Activated T-helper 2 cell treated with anti-CD3 and anti-CD28 coated beads, Interferon-gamma antibody, Interleukin-2, Interleukin-4, amounts not matched to agents 10 μg/mL and 5 μg/mL and 100 μg/mL, durations not matched to agents 14 hours and 24 hours and 36 hours (primary cell): ENCODE measurements around the gene WBP1. TPM values are rescaled to one million over a fixed set of nuclear protein-coding genes. Genes with fewer than 3 reads are reported as not detected.

ENCODE experiments used
- DNase-seq: peaks from one replicate; pipeline ENCODE4 v3.0.0; 2021; ENCODE audit warnings: low spot score
- H3K27ac Mint-ChIP-seq: one replicate; pipeline ENCODE4 v1.8.0; 2021; ENCODE audit warnings: mixed read lengths
- H3K27me3 Mint-ChIP-seq: one replicate; pipeline ENCODE4 v1.8.0; 2021; ENCODE audit warnings: low read depth, mixed read lengths
- H3K36me3 Mint-ChIP-seq: one replicate; pipeline ENCODE4 v1.8.0; 2021; ENCODE audit warnings: low read depth, mixed read lengths
- H3K4me1 Mint-ChIP-seq: one replicate; pipeline ENCODE4 v1.8.0; 2021; ENCODE audit warnings: low read depth, mixed read lengths
- H3K4me3 Mint-ChIP-seq: one replicate; pipeline ENCODE4 v1.8.0; 2021; ENCODE audit warnings: low read depth, mild to moderate bottlenecking, moderate library complexity, mixed read lengths
- H3K9me3 Mint-ChIP-seq: one replicate; pipeline ENCODE4 v1.8.0; 2021; ENCODE audit warnings: mixed read lengths
- intact Hi-C: fragments of 100-400 bp; cut with micrococcal nuclease; formaldehyde crosslinking; loops from one replicate; pipeline ENCODE4 v1.15.1; 2023
- total RNA-seq: library from RNA; stranded (reverse); gene quantifications from 2 replicates; pipeline ENCODE4 v1.2.3, GENCODE V29; 2022

WBP1 gene
- total RNA-seq, 1 donor from 2014 or later = 40.7 TPM

DNA sequence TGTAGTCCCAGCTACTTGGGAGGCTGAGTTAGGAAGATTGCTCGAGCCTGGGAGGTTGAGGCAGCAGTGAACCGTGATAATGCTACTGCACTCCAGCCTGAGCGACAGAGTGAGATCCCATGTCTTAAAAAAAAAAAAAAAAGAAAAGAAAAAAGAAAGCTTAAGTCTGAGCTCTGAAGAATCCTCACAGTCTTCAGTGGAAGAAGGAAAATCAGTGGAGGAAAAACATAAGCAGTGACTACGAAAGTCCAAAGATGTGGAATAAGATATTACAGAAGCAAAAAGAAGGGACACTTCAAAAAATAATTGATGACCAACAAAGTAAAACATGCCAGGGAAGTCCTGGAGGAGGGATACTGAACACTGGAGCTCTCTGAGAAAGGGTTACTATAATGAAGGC is 52.0 kb downstream of the WBP1 start:
- H3K4me1 Mint-ChIP-seq = peaks cover 35% of the 10 kb centered on the region
- H3K36me3 Mint-ChIP-seq = peaks cover 22% of the 10 kb centered on the region
- no peak for DNase-seq
- intact Hi-C loops = no loop called here
- peaks cover 33% of the 10 kb centered on the region for H3K27me3 Mint-ChIP-seq
- no peak overlapping the region for H3K27ac Mint-ChIP-seq
- no peaks in the 10 kb centered on the region for H3K9me3 Mint-ChIP-seq
- no peak overlapping the region for H3K4me3 Mint-ChIP-seq

Other genes starting within 250 kb of the WBP1 start
- gene SLC4A5, start 115.0 kb upstream of the WBP1 start, total RNA-seq = 1.2 and 1.8 TPM in 2 replicates
- 91.1 and 104 TPM in 2 replicates for gene DCTN1, start 78.1 kb upstream of the WBP1 start, total RNA-seq
- 1.6 and 1.9 TPM in 2 replicates for gene C2orf81, start 36.8 kb upstream of the WBP1 start, total RNA-seq
- gene WDR54, start 36.7 kb upstream of the WBP1 start, total RNA-seq = 76.7 and 78.0 TPM in 2 replicates
- 2.2 and 3.9 TPM in 2 replicates for gene RTKN, start 16.5 kb upstream of the WBP1 start, total RNA-seq
- gene INO80B, start 3.4 kb upstream of the WBP1 start, total RNA-seq = 45.2 and 48.5 TPM in 2 replicates
- gene MOGS, start 6.9 kb downstream of the WBP1 start, total RNA-seq = 83.2 and 86.4 TPM in 2 replicates
- 102 and 110 TPM in 2 replicates for gene MRPL53, start 14.2 kb downstream of the WBP1 start, total RNA-seq
- 25.1 and 26.9 TPM in 2 replicates for gene CCDC142, start 24.6 kb downstream of the WBP1 start, total RNA-seq
- 35.1 and 35.9 TPM in 2 replicates for gene TTC31, start 24.6 kb downstream of the WBP1 start, total RNA-seq
- 1.6 and 2.2 TPM in 2 replicates for gene LBX2, start 41.2 kb downstream of the WBP1 start, total RNA-seq
- gene PCGF1, start 49.3 kb downstream of the WBP1 start, total RNA-seq = 36.5 and 39.7 TPM in 2 replicates
- gene TLX2, start 56.0 kb downstream of the WBP1 start, total RNA-seq = 0.82 and 0.92 TPM in 2 replicates
- gene DQX1, start 67.8 kb downstream of the WBP1 start, total RNA-seq = 0.39 and 0.94 TPM in 2 replicates
- gene AUP1, start 71.3 kb downstream of the WBP1 start, total RNA-seq = 155 TPM in 2 replicates
- 61.5 and 64.1 TPM in 2 replicates for gene HTRA2, start 71.5 kb downstream of the WBP1 start, total RNA-seq
- 1.7 and 2.1 TPM in 2 replicates for gene LOXL3, start 95.5 kb downstream of the WBP1 start, total RNA-seq
- gene DOK1, start 96.3 kb downstream of the WBP1 start, total RNA-seq = 41.0 and 41.4 TPM in 2 replicates
- gene M1AP, start 189.9 kb downstream of the WBP1 start, total RNA-seq = not detected in 2 replicates
- 5.5 and 7.1 TPM in 2 replicates for gene SEMA4F, start 195.8 kb downstream of the WBP1 start, total RNA-seq